CD4-positive, alpha-beta memory T cell (primary cell): ENCODE data around the gene VSTM4. TPM values are rescaled to one million over a fixed set of nuclear protein-coding genes. Genes with fewer than 3 reads are reported as not detected.

Source experiments
- CTCF ChIA-PET: fragments of 350-600 bp; sonication (Branson Sonifier 250); formaldehyde crosslinking; loops from one replicate; lab custom pipeline; 2021; ENCODE audit warnings: inconsistent platforms; ENCODE audit not compliant: partially characterized antibody; lab: Charles Lee
- POLR2A ChIA-PET: fragments of 350-600 bp; sonication (Branson Sonifier 250); formaldehyde crosslinking; loops from one replicate; lab custom pipeline; 2021; ENCODE audit not compliant: partially characterized antibody; lab: Charles Lee
- DNase-seq, 5 donors: peaks; one replicate each; pipeline versions ENCODE4 v3.0.0 to v3.0.0-alpha.2; 2020 to 2022; ENCODE audit warnings: mixed read lengths in 1 of 5
- H3K27ac ChIP-seq: one replicate; pipeline ENCODE4 v1.7.0; 2013; ENCODE audit warnings: low read depth, low read length
- H3K27me3 ChIP-seq: 2 replicates; pipeline ENCODE4 v1.7.0; 2013; ENCODE audit warnings: mild to moderate bottlenecking, low read length, moderate library complexity; ENCODE audit not compliant: insufficient read depth
- H3K36me3 ChIP-seq: 2 replicates; pipeline ENCODE4 v1.7.0; 2013; ENCODE audit warnings: mild to moderate bottlenecking, low read length, moderate library complexity; ENCODE audit not compliant: insufficient read depth
- H3K4me1 ChIP-seq: 2 replicates; pipeline ENCODE4 v1.7.0; 2013; ENCODE audit warnings: mild to moderate bottlenecking, low read length, moderate library complexity; ENCODE audit not compliant: insufficient read depth
- H3K4me3 ChIP-seq, 2 donors: one replicate each; pipeline ENCODE4 v1.7.0; 2013; ENCODE audit warnings: low read length in 2 of 2, mild to moderate bottlenecking in 1 of 2
- H3K9me3 ChIP-seq, 2 donors: one replicate each; pipeline ENCODE4 v1.7.0; 2013; ENCODE audit warnings: low read length in 2 of 2, control low read depth in 1 of 2; ENCODE audit not compliant: control insufficient read depth in 1 of 2
- H3K27ac Mint-ChIP-seq, 7 donors: one replicate each; pipeline ENCODE4 v1.8.0; 2020 to 2021; ENCODE audit warnings: mixed read lengths in 7 of 7, mild to moderate bottlenecking in 6 of 7, inconsistent platforms in 3 of 7, moderate library complexity in 3 of 7
- H3K27me3 Mint-ChIP-seq, 2 donors: one replicate each; pipeline ENCODE4 v1.8.0; 2020 to 2021; ENCODE audit warnings: mixed read lengths in 2 of 2
- H3K36me3 Mint-ChIP-seq, 2 donors: one replicate each; pipeline ENCODE4 v1.8.0; 2020 to 2021; ENCODE audit warnings: mixed read lengths in 2 of 2, inconsistent platforms in 1 of 2, mild to moderate bottlenecking in 1 of 2
- H3K4me1 Mint-ChIP-seq, 4 donors: one replicate each; pipeline ENCODE4 v1.8.0; 2020 to 2021; ENCODE audit warnings: mixed read lengths in 4 of 4, mild to moderate bottlenecking in 1 of 4
- H3K4me3 Mint-ChIP-seq, 8 donors: one replicate each; pipeline ENCODE4 v1.8.0; 2020 to 2021; ENCODE audit warnings: mixed read lengths in 8 of 8, mild to moderate bottlenecking in 7 of 8, moderate library complexity in 6 of 8, inconsistent platforms in 3 of 8
- H3K9me3 Mint-ChIP-seq, 8 donors: one replicate each; pipeline ENCODE4 v1.8.0; 2020 to 2021; ENCODE audit warnings: mixed read lengths in 8 of 8, mild to moderate bottlenecking in 5 of 8, inconsistent platforms in 3 of 8, moderate library complexity in 1 of 8
- intact Hi-C: fragments of 100-400 bp; cut with micrococcal nuclease; formaldehyde crosslinking; loops from one replicate; pipeline ENCODE4 v1.15.1; 2023
- polyA plus RNA-seq, 2 donors: library from polyadenylated mRNA; unstranded; fragments of 300-500 nt; fragmentation: Illumina TruSeq; gene quantifications; one replicate each; pipeline ENCODE4 v1.2.3, GENCODE V29; 2021
- total RNA-seq, 2 experiments: library from RNA; stranded (reverse); gene quantifications; one replicate each; pipeline ENCODE4 v1.2.3, GENCODE V29; 2021

VSTM4 gene
- total and polyA plus RNA-seq, 4 experiments from 2014 or later, result not detected

DNA sequence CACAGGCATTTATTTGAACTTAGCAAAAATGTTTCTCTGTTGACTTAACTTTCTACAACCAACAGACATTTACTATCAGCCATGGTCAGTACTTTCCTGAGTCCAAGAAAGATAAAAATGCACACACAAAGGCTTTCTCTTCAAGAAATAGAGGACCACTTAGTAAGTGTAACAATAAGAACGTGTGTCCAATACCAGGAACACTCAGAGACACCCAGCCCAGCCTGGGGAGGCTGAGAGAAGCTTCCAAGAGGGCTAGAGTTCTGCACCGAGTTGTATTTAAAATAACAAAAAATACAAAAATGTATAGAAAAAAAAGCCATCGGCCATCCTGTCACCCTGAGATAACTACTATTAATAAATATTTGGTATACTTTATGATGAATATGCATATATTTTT is 35.8 kb downstream of the VSTM4 start:
- Histone ChIP-seq H3K9me3 (no peaks in the 10 kb centered on the region), H3K4me3 (no peak overlapping the region), H3K27me3 (no peaks in the 10 kb centered on the region), H3K4me1 (no peaks in the 10 kb centered on the region), H3K36me3 (no peaks in the 10 kb centered on the region), H3K27ac (no peak overlapping the region)
- intact Hi-C loops, result no loop called here
- no peak for DNase-seq
- Mint-ChIP-seq H3K36me3 (no peaks in the 10 kb centered on the region), H3K27ac (no peak overlapping the region), H3K9me3 (peaks cover 0 to 2% (median 0%) of the 10 kb centered on the region in 8 donors), H3K4me3 (no peak overlapping the region), H3K27me3 (peaks cover 0 to 2% of the 10 kb centered on the region in 2 donors), H3K4me1 (peaks cover 0 to 2% (median 0%) of the 10 kb centered on the region in 4 donors)
- POLR2A ChIA-PET, result no interaction called here
- CTCF ChIA-PET, result no interaction called here

DNA sequence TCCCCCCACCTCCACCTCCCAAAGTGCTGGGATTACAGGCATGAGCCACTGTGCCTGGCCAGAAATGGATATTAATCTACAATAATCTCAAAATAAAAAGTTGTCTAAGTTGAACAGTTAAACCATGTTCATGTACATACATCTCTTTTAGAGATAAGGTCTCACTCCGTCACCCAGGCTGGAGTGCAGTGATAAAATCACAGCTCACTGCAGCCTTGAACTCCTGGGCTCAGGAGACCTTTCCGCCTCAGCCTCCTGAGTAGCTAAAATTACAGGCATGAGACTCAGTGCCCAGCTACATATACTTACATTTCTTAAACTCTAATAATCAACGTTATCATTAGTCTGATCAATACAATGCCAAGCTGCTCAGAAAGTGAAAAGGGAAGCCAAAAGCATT is 36.2 kb downstream of the VSTM4 start:
- H3K4me3 ChIP-seq, result no peak overlapping the region
- Mint-ChIP-seq H3K27ac (no peak overlapping the region), H3K36me3 (no peaks in the 10 kb centered on the region), H3K9me3 (peaks cover 0 to 2% (median 0%) of the 10 kb centered on the region in 8 donors), H3K4me3 (no peak overlapping the region), H3K27me3 (peaks cover 0 to 2% of the 10 kb centered on the region in 2 donors), H3K4me1 (peaks cover 0 to 2% (median 0%) of the 10 kb centered on the region in 4 donors)
- POLR2A ChIA-PET, result no interaction called here
- CTCF ChIA-PET, result no interaction called here
- no peaks in the 10 kb centered on the region for H3K27me3 ChIP-seq
- no peak for DNase-seq
- H3K4me1 ChIP-seq, result no peaks in the 10 kb centered on the region
- H3K36me3 ChIP-seq, result no peaks in the 10 kb centered on the region
- intact Hi-C loops, result no loop called here
- H3K9me3 ChIP-seq, result no peaks in the 10 kb centered on the region
- no peak overlapping the region for H3K27ac ChIP-seq

DNA sequence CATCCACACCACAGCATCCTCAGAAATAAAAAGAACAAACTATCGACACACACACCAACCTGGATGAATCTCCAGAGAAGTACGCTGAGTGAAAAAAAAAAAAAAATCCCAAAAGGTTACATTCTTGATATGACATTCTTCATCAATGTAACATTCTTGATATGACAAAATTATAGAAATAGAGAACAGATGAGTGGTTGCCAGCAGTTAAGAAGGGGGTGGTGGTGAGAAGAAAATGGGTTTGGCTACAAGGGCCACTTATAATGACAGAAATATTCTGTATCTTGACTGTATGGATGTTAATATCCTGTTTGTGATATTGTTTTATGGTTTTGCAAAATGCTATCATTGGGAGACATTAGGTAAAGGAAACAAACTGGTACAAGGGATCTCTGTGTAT is 36.9 kb downstream of the VSTM4 start:
- H3K4me3 ChIP-seq, result no peak overlapping the region
- Mint-ChIP-seq H3K4me3 (no peak overlapping the region), H3K4me1 (peaks cover 0 to 2% (median 0%) of the 10 kb centered on the region in 4 donors), H3K27me3 (peaks cover 0 to 2% of the 10 kb centered on the region in 2 donors), H3K27ac (no peak overlapping the region), H3K9me3 (peaks cover 0 to 2% (median 0%) of the 10 kb centered on the region in 8 donors), H3K36me3 (no peaks in the 10 kb centered on the region)
- H3K9me3 ChIP-seq, result no peaks in the 10 kb centered on the region
- H3K27me3 ChIP-seq, result no peaks in the 10 kb centered on the region
- intact Hi-C loops, result no loop called here
- H3K36me3 ChIP-seq, result no peaks in the 10 kb centered on the region
- CTCF ChIA-PET, result no interaction called here
- no peak for DNase-seq
- no peak overlapping the region for H3K27ac ChIP-seq
- no peaks in the 10 kb centered on the region for H3K4me1 ChIP-seq
- POLR2A ChIA-PET, result no interaction called here

DNA sequence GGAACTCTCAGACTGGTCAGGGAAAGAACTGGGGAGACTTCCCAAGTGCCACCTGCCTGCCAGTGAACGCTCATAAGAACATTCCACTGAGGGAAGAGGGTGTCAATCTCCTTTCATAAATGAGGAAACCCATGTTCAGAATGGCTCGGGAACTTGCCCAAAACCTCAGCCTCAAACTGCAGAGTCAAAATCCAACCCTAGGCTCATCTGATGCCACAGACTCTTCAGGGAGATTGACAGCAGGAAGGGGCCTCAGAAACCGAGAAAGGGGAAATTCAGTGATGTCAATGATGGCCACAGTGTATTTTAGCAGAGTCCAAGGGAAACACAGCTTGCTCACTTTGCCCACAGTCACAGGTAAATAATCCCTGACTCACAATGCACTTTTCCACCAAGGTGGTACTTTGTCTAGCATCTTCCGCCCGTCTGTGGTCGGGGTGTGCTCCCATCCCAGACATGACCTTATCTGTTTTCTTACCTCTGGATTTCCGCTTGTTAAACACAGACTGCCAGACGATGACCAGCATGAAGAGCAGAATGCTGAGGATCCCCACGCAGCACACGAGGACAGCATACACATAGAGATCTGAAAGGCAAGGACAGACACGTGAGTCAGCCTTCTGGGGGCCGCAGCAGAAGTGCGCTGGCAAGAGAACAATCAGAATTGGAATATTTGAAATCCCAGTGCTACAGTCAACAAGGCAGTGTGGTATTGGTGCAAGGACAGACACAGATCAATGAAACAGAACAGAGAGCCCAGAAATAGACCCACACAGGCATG is 38.4 kb downstream of the VSTM4 start:
- no peak for DNase-seq
- no peaks in the 10 kb centered on the region for H3K27me3 ChIP-seq
- CTCF ChIA-PET, result no interaction called here
- no peaks in the 10 kb centered on the region for H3K9me3 ChIP-seq
- intact Hi-C loops, result no loop called here
- Mint-ChIP-seq H3K27ac (no peak overlapping the region), H3K4me1 (peaks cover 0 to 2% (median 0%) of the 10 kb centered on the region in 4 donors), H3K27me3 (peaks cover 0 to 2% of the 10 kb centered on the region in 2 donors), H3K4me3 (no peak overlapping the region), H3K36me3 (no peaks in the 10 kb centered on the region), H3K9me3 (peaks cover 0 to 2% (median 0%) of the 10 kb centered on the region in 8 donors)
- H3K4me1 ChIP-seq, result no peaks in the 10 kb centered on the region
- no peak overlapping the region for H3K27ac ChIP-seq
- no peak overlapping the region for H3K4me3 ChIP-seq
- no peaks in the 10 kb centered on the region for H3K36me3 ChIP-seq
- POLR2A ChIA-PET, result no interaction called here

DNA sequence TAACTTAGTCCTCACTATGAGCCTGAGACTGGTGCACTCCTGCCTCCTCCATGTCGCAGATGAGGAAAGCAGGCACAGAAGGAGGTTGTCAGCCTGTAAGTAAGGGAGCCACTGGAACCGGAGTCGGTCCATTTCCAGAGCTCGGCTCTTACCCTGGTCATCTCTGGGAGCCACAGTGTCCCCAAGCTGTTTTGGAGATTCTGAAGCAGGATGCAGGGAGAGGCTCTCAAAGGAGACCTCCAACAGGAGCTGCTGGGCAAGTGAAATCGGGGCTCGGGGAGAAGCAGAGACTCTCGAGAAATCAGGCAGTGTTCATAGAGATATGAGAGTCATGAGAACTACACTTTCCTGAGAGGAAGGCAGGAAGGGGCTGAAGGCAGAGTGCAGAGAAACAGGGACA is 39.0 kb downstream of the VSTM4 start:
- intact Hi-C loops, result no loop called here
- H3K9me3 Mint-ChIP-seq, result peaks cover 0 to 2% (median 0%) of the 10 kb centered on the region in 8 donors
- peaks cover 0 to 2% (median 0%) of the 10 kb centered on the region in 4 donors for H3K4me1 Mint-ChIP-seq
- Histone ChIP-seq H3K4me1 (no peaks in the 10 kb centered on the region), H3K36me3 (no peaks in the 10 kb centered on the region), H3K4me3 (no peak overlapping the region), H3K9me3 (no peaks in the 10 kb centered on the region), H3K27me3 (no peaks in the 10 kb centered on the region), H3K27ac (no peak overlapping the region)
- no peaks in the 10 kb centered on the region for H3K36me3 Mint-ChIP-seq
- H3K4me3 Mint-ChIP-seq, result no peak overlapping the region
- ChIA-PET POLR2A (no interaction called here), CTCF (no interaction called here)
- peaks cover 0 to 2% of the 10 kb centered on the region in 2 donors for H3K27me3 Mint-ChIP-seq
- no peak for DNase-seq
- H3K27ac Mint-ChIP-seq, result no peak overlapping the region

- Histone ChIP-seq H3K9me3 (no peaks in the 10 kb centered on the region), H3K36me3 (no peaks in the 10 kb centered on the region), H3K4me1 (no peaks in the 10 kb centered on the region), H3K27me3 (no peaks in the 10 kb centered on the region), H3K27ac (no peak overlapping the region), H3K4me3 (no peak overlapping the region)
- Mint-ChIP-seq H3K27me3 (peaks cover 0 to 2% of the 10 kb centered on the region in 2 donors), H3K4me3 (no peak overlapping the region), H3K9me3 (peaks cover 0 to 2% (median 0%) of the 10 kb centered on the region in 8 donors), H3K36me3 (no peaks in the 10 kb centered on the region), H3K4me1 (peaks cover 0 to 2% (median 0%) of the 10 kb centered on the region in 4 donors), H3K27ac (no peak overlapping the region)
- ChIA-PET POLR2A (no interaction called here), CTCF (no interaction called here)
- DNase-seq, result no peak
- intact Hi-C loops, result no loop called here
These were observed 39.6 kb downstream of the VSTM4 start for GRCh38 chr10:49075743-49076142.

DNA sequence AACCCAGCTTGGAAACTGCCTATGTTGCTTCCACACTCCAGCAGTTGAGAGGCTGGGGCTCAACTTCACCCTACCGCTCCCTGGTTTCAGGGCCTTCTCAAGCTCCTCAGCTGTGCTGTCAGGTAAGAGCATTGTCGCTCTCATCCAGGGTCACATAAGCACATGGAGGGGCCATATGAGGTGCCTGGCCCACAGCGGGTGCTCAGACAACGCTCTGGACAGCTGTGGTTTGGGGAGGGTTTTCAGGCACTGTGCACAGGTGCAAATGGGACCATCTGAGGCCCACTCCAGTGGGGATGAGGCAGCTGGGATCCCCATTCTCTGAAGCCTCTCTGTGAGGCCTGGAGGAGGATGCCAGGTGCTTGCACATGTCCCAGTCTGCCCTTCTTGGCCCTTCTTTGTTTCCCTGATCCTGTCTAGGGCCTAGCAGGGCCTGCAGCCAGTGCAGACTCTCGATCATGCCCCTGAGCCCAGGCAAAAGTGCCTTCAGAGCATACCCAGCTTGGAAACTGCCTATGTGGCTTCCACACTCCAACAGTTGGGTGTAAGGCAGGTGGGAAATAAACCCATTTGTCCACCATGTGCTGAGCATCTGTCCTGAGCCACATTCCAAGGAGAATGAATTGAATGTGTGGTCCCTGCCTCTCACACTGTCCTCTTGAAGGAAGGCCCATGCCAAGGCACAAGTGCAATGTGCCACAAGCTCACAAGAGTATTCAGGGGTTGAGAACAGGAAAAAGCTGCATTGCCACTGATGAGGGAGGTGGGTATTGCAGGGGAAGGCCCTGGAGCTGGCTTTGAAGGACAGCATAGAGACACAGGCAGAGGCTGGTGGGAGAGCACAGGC is 40.3 kb downstream of the VSTM4 start:
- POLR2A ChIA-PET, result no interaction called here

More for the DNA sequence above, 40.3 kb downstream of the VSTM4 start:
- no peak overlapping the region for H3K4me3 ChIP-seq
- Mint-ChIP-seq H3K27ac (no peak overlapping the region), H3K9me3 (peaks cover 0 to 2% (median 0%) of the 10 kb centered on the region in 8 donors), H3K4me3 (no peak overlapping the region), H3K27me3 (peaks cover 0 to 2% of the 10 kb centered on the region in 2 donors), H3K4me1 (no peaks in the 10 kb centered on the region), H3K36me3 (no peaks in the 10 kb centered on the region)
- H3K4me1 ChIP-seq, result no peaks in the 10 kb centered on the region
- no peak for DNase-seq
- no peak overlapping the region for H3K27ac ChIP-seq
- CTCF ChIA-PET, result no interaction called here
- H3K27me3 ChIP-seq, result no peaks in the 10 kb centered on the region
- intact Hi-C loops, result no loop called here
- H3K36me3 ChIP-seq, result no peaks in the 10 kb centered on the region
- no peaks in the 10 kb centered on the region for H3K9me3 ChIP-seq
